Peyer's patch (tissue), 4 donors: ENCODE results near the gene MRPS11.

Experiments used
- POLR2A ChIP-seq, 2 donors: fragments of 450-650 bp; IDR thresholded peaks; one replicate each; pipeline ENCODE4 v1.5.1; 2017; ENCODE audit warnings: antibody characterized with exemption in 2 of 2, mild to moderate bottlenecking in 2 of 2, moderate library complexity in 2 of 2
- TF ChIP-seq, protein P1 (sequence below), 6 experiments: fragments of 450-650 bp in 4 of 6; fragments of 200-600 bp in 2 of 6; sonication (generic) in 1 of 6; IDR thresholded peaks; one replicate each; pipeline ENCODE4 v1.5.1; 2017 to 2019; ENCODE audit warnings: antibody characterized with exemption in 6 of 6, mild to moderate bottlenecking in 3 of 6, moderate library complexity in 1 of 6

DNA sequence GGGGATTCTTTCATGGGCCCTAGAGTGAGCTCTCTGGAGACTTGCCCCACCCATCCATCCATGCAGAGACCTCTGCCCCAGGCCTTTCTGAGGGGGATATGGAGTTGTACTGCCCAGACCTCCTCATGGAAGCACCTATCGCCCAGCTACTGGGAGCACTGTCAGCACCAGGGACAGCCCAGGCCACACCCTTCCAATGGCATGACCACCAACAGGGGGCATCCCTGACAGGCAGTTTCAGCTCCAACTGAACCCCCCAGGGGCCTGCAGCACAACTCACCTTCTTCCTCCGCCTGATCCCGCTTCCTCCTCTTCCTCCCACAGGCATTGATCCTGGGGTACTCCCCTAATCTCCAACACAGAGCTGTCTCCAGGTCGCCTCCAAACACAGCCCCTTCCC, 21.8 kb downstream of the MRPS11 start:
- no peak for TF ChIP-seq POLR2A (IDR thresholded peaks at IDR 0.05)
- TF ChIP-seq, protein P1, sequence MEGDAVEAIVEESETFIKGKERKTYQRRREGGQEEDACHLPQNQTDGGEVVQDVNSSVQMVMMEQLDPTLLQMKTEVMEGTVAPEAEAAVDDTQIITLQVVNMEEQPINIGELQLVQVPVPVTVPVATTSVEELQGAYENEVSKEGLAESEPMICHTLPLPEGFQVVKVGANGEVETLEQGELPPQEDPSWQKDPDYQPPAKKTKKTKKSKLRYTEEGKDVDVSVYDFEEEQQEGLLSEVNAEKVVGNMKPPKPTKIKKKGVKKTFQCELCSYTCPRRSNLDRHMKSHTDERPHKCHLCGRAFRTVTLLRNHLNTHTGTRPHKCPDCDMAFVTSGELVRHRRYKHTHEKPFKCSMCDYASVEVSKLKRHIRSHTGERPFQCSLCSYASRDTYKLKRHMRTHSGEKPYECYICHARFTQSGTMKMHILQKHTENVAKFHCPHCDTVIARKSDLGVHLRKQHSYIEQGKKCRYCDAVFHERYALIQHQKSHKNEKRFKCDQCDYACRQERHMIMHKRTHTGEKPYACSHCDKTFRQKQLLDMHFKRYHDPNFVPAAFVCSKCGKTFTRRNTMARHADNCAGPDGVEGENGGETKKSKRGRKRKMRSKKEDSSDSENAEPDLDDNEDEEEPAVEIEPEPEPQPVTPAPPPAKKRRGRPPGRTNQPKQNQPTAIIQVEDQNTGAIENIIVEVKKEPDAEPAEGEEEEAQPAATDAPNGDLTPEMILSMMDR (IDR thresholded peaks at IDR 0.05), result no peak
